GM18505 (cell line): Measurements from ENCODE around the gene GABRA5.

ENCODE experiments used
- ATAC-seq: cut with Tn5 transposase; IDR thresholded peaks from one replicate; pipeline ENCODE4 v1.9.1; 2021; ENCODE audit not compliant: unreplicated experiment
- POLR2A ChIP-seq: IDR thresholded peaks from 4 replicates; pipeline ENCODE4 v1.6.1; 2011; ENCODE audit warnings: borderline replicate concordance; ENCODE audit not compliant: insufficient read depth, insufficient read length; ENCODE audit errors: extremely low read depth

The GABRA5 gene

DNA sequence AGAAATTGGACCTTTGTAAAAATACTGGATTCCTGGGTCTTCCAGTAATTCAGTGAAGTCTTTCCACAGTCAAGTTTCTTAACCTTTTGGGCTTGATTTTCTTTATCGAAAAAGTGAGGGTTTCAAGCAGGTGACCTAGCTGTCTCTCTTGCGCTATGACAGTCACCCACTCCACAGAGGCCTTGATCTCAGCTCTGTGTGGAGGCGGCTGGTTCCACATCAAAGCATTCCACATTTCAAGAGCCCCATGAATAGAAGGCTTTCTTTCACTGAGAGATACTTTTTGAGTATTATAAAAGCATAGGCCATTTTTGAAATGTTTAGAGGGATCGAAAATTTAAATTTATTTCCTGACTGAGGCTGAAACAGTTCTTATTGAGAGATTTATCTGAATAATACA is 43.9 kb downstream of the GABRA5 start:
- TF ChIP-seq POLR2A: no peak

DNA sequence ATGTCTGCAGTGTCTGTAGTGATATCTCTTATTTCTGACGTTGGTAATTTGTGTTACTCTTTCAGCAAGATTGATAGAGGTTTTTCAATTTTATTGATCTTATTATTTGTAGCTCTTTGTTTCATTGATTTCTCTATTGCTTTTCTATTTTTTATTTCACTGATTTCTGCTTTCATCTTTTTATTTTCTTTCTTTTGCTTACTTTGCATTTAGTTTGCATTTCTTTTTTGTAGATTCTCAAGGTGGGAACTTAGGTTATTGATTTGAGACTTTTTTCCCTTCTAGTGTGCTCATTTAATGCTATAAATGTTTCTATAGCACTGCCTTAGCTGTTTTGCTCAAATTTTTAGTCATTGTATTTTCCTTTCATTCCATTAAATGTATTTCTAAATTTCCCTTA is 54.6 kb downstream of the GABRA5 start:
- no peak for TF ChIP-seq POLR2A
- ATAC-seq: no peak

More for the DNA sequence above, 43.9 kb downstream of the GABRA5 start:
- ATAC-seq: no peak

DNA sequence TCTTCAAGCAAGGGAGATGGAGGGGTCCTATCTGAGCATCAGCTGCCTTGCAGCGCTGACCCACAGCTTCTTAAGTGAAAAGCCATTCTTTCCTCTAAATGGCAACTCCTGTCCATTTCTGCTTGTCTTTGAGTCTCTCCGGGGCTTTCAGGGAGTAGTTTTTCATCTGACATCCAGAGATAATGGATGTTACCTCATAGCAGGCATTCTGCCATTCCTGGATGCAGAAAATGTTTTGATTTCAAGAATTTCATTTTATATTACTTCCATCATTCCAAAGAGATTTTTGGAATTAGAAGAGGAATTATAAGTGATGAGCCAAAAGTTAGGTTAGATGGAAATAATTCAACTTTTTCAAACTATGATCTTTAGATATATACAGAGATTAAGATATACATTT is 59.2 kb downstream of the GABRA5 start:
- ATAC-seq: no peak
- TF ChIP-seq POLR2A: no peak

DNA sequence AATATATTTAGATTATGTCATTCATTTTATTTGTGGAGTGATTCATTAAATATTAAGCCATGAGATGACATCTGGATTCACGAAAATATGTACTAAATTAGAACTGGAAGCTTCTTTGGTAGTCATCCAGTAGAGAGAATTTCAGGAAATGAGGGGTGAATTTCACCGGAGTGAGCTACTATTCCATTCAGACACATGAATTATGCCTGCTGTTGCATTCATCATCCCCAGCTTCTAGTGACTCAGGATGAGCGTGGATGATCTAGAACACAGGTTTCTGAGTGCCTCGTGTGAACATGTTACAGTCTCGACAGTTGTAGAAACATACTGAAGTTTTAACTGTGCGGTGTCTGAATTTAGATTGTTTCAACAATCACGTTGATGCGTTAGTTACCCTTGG is 61.2 kb downstream of the GABRA5 start:
- no peak for TF ChIP-seq POLR2A
- no peak for ATAC-seq

DNA sequence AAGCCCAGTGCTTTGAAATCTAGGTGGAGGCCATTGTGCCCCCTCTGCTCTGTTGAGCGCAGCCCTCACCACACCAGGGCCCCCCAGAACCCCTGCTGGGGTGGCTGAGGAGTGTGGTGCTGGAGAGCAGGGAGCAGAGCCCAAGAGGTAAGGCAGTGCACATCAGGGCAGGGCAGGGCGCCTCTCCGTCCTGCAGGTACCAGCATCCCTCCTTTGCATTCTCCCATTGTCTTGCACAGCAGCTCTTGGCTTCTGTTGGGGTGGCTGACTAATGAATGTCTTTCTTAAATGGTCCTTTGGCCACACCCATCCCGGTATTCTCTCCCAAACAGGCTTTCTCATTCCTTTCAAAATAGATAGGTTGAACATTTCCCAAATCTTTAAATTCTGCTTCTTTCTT is 62.7 kb downstream of the GABRA5 start:
- ATAC-seq: no peak
- TF ChIP-seq POLR2A: no peak

DNA sequence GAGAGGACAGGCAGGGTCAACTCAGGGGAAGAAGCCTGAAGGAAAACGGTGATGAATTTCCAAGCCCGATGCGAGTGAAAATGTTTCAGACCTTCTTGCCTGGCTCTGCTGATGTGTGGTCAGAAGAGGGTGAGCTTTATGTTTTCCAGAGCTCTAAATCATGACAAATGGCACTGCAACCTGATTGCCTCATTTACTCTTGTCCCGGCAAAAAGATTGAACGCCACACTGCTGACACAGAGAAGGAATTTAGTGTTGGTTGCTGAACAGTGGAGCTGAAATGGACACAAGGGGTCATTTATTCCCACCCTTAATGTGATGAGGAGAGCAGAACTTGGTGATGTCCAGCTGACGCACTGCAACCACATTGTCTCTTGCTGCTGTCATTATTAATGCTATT is 68.0 kb downstream of the GABRA5 start:
- no peak for TF ChIP-seq POLR2A
- ATAC-seq: no peak

DNA sequence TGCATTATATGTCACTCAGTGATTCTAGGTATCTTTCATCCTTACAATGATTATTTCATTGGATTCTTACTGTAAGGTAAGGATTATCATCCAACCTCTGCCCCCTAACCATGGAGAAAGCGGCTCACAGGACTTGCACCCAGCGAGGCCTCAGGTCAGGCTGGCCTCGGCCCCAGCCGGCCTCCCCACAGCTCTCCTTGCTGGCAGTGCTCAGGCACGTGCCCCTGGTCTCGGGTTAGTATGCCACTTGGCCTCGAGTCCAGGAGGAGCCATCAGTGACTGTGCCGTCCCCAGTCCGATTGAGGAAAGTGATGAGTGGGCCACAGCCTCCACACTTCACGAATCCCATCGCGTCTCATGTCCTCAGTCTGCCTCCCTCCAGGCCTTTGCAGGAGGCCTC is 68.5 kb downstream of the GABRA5 start:
- no peak for ATAC-seq
- TF ChIP-seq POLR2A: no peak

DNA sequence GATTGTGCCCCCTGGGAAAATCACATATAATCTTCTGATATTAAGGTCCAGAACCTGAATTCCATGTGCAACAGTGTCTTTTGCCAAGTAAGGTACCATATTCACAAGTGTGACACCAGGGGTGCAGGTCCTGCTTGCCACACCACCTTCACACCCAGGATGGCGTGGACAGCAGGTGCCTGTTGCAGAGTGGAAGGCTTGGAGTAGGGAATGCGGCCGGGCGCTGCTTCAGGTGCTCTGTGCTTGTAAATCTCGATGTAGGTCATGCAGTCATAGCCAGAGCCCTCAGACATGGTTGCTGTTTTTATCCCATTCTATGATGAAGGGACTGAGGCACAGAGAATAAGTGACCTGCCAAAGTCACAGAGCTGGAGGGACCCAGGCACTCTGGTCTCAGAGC is 69.6 kb downstream of the GABRA5 start:
- ATAC-seq: no peak
- no peak for TF ChIP-seq POLR2A

DNA sequence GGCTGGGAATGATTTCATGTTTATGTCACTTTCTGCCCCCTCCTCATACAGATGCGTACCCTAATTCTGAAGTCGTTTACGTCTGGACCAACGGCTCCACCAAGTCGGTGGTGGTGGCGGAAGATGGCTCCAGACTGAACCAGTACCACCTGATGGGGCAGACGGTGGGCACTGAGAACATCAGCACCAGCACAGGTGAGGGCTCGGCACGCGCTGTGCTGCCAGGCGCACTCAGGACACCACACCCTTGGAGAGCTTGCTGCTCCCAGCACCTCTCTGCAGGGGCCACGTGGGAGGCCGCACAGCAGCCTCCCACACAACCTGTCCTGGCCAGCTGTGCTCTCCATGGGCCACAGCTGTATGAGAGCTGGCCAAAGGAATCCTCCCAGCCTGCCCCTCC is 70.3 kb downstream of the GABRA5 start:
- ATAC-seq: no peak
- no peak for TF ChIP-seq POLR2A

DNA sequence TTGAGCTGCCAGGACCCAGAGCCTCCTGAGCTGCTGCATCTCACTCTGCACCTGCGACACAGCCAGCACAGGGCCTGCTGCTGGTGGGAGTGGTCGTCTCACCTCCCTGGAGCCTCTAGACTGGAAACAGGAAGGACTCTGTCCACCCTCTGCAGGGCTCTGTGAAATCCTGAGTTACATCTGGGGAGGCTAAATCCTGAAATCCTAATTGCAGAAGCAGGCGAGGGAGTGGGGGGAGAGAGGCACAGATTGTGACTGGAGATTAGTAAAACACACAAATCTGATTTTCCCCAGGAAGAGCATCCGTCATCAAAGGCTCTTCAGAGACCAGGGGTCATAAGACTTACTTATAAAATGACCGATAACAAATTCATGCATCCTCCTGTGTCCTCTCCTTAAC is 72.5 kb downstream of the GABRA5 start:
- TF ChIP-seq POLR2A: no peak
- ATAC-seq: no peak

DNA sequence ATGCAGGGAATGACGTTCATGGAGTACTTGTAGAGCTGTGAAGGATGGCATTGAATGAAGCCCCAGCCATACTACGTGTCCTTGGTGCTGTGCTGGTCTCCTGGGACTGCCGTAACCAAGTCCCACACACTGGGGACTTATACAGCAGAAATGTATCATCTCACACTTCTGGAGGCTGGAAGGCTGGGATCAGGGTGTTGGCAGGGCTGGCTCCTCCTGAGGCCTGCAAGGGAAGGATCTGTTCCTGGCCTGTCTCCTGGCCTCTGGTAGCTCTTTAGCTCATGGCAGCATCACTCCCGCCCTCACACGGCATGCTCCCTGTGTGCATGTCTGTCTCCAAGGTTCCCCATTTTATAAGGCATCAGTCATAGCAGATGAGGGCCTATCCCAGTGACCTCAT is 74.6 kb downstream of the GABRA5 start:
- TF ChIP-seq POLR2A: no peak
- no peak for ATAC-seq

DNA sequence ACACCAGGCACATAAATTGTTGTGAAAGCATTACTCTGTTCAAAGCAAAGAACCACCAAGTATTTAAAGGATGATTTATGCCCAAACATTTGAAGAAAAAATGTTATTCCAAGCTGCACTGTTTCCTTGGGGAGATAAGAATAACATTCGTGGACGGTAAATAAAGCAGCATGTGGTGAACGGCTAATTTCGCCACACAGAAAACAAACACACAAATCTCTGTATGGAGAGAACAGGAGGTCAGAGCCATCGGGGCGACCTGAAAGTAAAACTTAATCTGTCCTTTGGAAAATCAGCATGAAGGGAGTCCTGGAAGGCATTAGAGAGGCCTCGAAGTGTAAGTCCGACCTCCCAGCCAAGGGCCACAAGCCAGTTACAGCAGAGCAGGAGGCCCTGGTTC is 77.0 kb downstream of the GABRA5 start:
- ATAC-seq: no peak
- no peak for TF ChIP-seq POLR2A

DNA sequence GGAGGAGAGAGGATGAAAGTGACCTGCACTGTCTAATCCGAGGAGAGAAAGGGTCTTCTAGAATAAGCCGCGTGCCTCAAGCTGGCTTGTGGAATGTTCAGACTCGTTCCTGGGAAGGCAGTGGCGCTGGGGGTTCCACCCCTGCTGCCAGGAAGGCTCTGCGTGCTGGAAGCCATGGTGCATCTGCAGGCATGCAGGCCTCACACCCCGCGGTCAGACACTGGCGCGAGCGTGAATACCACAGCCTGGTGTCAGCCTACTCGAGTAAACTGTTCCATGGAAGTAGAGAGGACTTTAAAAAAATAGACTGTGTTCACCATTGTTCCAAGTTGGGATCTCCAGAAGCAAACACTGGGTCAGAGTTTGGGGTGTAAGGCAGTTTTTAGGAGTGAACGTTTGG is 78.2 kb downstream of the GABRA5 start:
- ATAC-seq: no peak
- TF ChIP-seq POLR2A: no peak

DNA sequence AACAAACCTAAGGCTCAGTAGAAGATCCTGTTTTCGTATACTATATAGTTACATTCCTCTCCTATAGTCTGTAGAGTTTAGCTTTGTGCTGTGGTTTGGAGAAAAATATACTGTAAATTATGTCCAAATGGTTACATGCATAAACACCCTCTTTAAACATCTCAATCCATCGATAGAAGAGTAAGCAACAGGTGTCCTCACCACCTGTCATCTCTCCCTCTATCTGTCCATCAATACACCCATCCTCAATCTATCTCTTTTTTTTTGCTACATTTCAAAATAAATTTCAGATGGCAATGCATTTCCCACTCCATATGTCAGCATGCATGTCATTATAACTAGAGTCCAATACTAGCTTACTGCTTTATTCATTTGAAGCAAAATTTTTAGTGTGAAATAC is 83.1 kb downstream of the GABRA5 start:
- no peak for TF ChIP-seq POLR2A
- no peak for ATAC-seq

DNA sequence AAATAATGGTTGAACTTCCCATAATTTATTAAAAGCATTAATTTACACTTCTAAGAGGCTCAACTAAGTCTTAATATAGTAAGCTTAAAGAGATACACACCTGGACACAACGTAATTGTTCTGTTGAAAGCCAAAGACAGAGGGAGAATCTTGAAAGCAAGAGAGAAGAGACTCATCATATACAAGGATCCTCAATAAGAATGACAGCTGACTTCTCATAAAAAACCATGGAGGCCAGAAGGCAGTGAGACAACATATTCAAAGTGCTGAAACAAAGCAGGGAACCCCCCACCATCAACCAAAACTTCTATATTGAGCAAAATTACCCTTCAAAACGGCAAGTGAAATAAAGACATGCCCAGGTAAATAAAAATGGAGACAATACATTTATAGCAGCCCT is 87.5 kb downstream of the GABRA5 start:
- no peak for TF ChIP-seq POLR2A
- ATAC-seq: no peak

DNA sequence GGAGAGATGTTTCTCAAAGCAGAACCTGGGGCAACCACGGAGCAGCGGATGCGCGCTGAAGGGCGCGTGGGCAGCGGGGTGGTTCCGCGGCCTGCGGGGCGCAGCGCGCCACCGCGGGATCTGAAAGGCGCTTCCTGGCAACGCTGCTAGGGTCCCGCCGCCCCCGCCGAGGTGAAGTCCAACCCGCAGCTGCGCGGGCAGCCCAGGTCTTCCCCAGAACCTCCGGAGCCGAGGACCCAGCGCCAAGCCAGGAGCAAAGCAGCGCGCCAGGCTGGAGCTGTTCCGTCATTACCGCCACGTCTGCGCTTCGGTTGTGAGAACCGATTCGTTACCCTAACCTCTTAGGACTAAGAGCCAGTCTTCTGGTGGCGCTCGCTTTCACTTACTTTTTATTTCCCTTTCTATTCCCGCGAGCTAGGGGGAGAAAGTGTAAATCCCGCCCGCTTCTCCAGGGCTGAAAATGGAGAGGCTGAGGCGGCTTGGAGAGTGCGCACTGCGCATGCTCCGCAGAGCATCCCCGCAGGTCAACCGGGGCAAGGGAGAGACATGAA is 100.9 kb downstream of the GABRA5 start:
- no peak for TF ChIP-seq POLR2A
- ATAC-seq: no peak

DNA sequence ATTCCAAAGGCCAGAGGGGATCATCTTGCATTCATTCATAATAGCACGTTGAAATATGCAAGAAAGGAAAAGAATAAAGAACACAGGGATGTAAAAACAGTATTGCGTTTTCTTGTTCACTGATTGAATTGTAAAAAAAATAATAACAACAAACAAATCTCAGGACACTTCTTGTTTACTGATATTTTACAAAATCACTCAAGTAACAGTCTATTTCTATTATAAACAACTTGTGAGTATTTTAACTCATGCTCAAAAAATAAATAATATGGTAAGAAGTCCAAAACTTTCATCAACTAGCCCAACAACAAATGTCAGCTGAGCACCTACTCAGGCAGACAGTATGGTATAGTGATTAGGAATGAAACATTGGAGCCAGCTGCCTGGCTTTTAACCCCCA is 101.9 kb downstream of the GABRA5 start:
- TF ChIP-seq POLR2A: no peak
- no peak for ATAC-seq
